Activated CD4-positive, alpha-beta T cell treated with anti-CD3 and anti-CD28 coated beads, Interleukin-2, amount 10 ng/mL, durations not matched to agents 7 days and 5 days (primary cell): ENCODE results near the gene SHB. TPM values are rescaled to one million over a fixed set of nuclear protein-coding genes. Genes with fewer than 3 reads are reported as not detected.
A peak's percentile ranks its signal among the peaks of the same experiment; 100 is the strongest.

Experiments used
- CTCF ChIA-PET: fragments of 350-600 bp; sonication (Branson Sonifier 250); formaldehyde crosslinking; loops from one replicate; lab custom pipeline; 2021; ENCODE audit warnings: antibody characterized with exemption; lab: Charles Lee
- POLR2A ChIA-PET: fragments of 350-600 bp; sonication (Branson Sonifier 250); formaldehyde crosslinking; loops from one replicate; lab custom pipeline; 2021; ENCODE audit warnings: antibody characterized with exemption; lab: Charles Lee
- DNase-seq: peaks from one replicate; pipeline ENCODE4 v3.0.0-alpha.2; 2020
- H3K27ac Mint-ChIP-seq: one replicate; pipeline ENCODE4 v1.8.0; 2021; ENCODE audit warnings: mild to moderate bottlenecking, moderate library complexity, mixed read lengths
- H3K27me3 Mint-ChIP-seq: one replicate; pipeline ENCODE4 v1.8.0; 2021; ENCODE audit warnings: mixed read lengths
- H3K36me3 Mint-ChIP-seq: one replicate; pipeline ENCODE4 v1.8.0; 2021; ENCODE audit warnings: low read depth, mixed read lengths
- H3K4me1 Mint-ChIP-seq: one replicate; pipeline ENCODE4 v1.8.0; 2021; ENCODE audit warnings: mixed read lengths
- H3K4me3 Mint-ChIP-seq: one replicate; pipeline ENCODE4 v1.8.0; 2021; ENCODE audit warnings: mild to moderate bottlenecking, moderate library complexity, mixed read lengths
- H3K9me3 Mint-ChIP-seq: one replicate; pipeline ENCODE4 v1.8.0; 2021; ENCODE audit warnings: mixed read lengths
- total RNA-seq, 2 experiments: library from RNA; stranded (reverse); gene quantifications; one replicate each; pipeline ENCODE4 v1.2.3, GENCODE V29; 2021

Gene SHB
- total RNA-seq, 2 experiments from 2014 or later, result not detected

- no peak for DNase-seq
- Mint-ChIP-seq H3K27me3 (peaks cover 13% of the 10 kb centered on the region), H3K9me3 (no peaks in the 10 kb centered on the region), H3K27ac (no peak overlapping the region), H3K36me3 (no peaks in the 10 kb centered on the region), H3K4me3 (no peak overlapping the region), H3K4me1 (no peaks in the 10 kb centered on the region)
- CTCF ChIA-PET, result no interaction called here
- POLR2A ChIA-PET, result no interaction called here
Observed at GRCh38 chr9:38082446-38083287, 13.6 kb upstream of the SHB start.

GRCh38 chr9:38081356-38082108 is 12.5 kb upstream of the SHB start:
- Mint-ChIP-seq H3K27ac (no peak overlapping the region), H3K9me3 (no peaks in the 10 kb centered on the region), H3K36me3 (no peaks in the 10 kb centered on the region), H3K4me3 (no peak overlapping the region), H3K27me3 (peaks cover 17% of the 10 kb centered on the region), H3K4me1 (no peaks in the 10 kb centered on the region)
- DNase-seq, result no peak
- ChIA-PET CTCF (no interaction called here), POLR2A (no interaction called here)

GRCh38 chr9:38079461-38080031 is 10.5 kb upstream of the SHB start:
- no peak overlapping the region for H3K4me3 Mint-ChIP-seq
- no peaks in the 10 kb centered on the region for H3K36me3 Mint-ChIP-seq
- POLR2A ChIA-PET, result no interaction called here
- no peaks in the 10 kb centered on the region for H3K9me3 Mint-ChIP-seq
- H3K27me3 Mint-ChIP-seq, result peaks cover 12% of the 10 kb centered on the region
- no peaks in the 10 kb centered on the region for H3K4me1 Mint-ChIP-seq
- DNase-seq, result no peak
- no peak overlapping the region for H3K27ac Mint-ChIP-seq
- CTCF ChIA-PET, result no interaction called here

GRCh38 chr9:38075272-38075671 is 6.2 kb upstream of the SHB start:
- H3K36me3 Mint-ChIP-seq, result no peaks in the 10 kb centered on the region
- CTCF ChIA-PET, result interaction anchor here (1.2 kb wide), 1 partner anchor 15 kb away, joined by 5 read pairs; no protein-coding TSS in a partner anchor

GRCh38 chr9:38074441-38074961 is 5.5 kb upstream of the SHB start:
- Mint-ChIP-seq H3K4me3 (no peak overlapping the region), H3K4me1 (peaks cover 5% of the 10 kb centered on the region), H3K27ac (no peak overlapping the region), H3K36me3 (no peaks in the 10 kb centered on the region), H3K9me3 (no peaks in the 10 kb centered on the region), H3K27me3 (peaks cover 27% of the 10 kb centered on the region)
- DNase-seq, result no peak
- CTCF ChIA-PET, result no interaction called here
- POLR2A ChIA-PET, result no interaction called here

More at GRCh38 chr9:38075272-38075671, 6.2 kb upstream of the SHB start:
- H3K4me3 Mint-ChIP-seq, result no peak overlapping the region
- no peak for DNase-seq
- H3K27ac Mint-ChIP-seq, result no peak overlapping the region
- peaks cover 2% of the 10 kb centered on the region for H3K4me1 Mint-ChIP-seq
- H3K9me3 Mint-ChIP-seq, result no peaks in the 10 kb centered on the region
- peaks cover 24% of the 10 kb centered on the region for H3K27me3 Mint-ChIP-seq
- POLR2A ChIA-PET, result no interaction called here

- H3K4me3 Mint-ChIP-seq, result no peak overlapping the region
- ChIA-PET CTCF (no interaction called here), POLR2A (no interaction called here)
- no peak for DNase-seq
- no peaks in the 10 kb centered on the region for H3K36me3 Mint-ChIP-seq
- H3K4me1 Mint-ChIP-seq, result peaks cover 5% of the 10 kb centered on the region
- H3K27me3 Mint-ChIP-seq, result peaks cover 24% of the 10 kb centered on the region
- H3K27ac Mint-ChIP-seq, result no peak overlapping the region
- no peaks in the 10 kb centered on the region for H3K9me3 Mint-ChIP-seq
Observed at GRCh38 chr9:38073882-38074281, 4.9 kb upstream of the SHB start.

GRCh38 chr9:38071470-38072134 is 2.6 kb upstream of the SHB start:
- ChIA-PET CTCF (interaction anchor here (0.6 to 0.7 kb wide), 2 partner anchors 16 to 612 kb away, joined by 3 to 4 read pairs; no protein-coding TSS in a partner anchor), POLR2A (no interaction called here)
- Mint-ChIP-seq H3K9me3 (no peaks in the 10 kb centered on the region), H3K27ac (no peak overlapping the region), H3K36me3 (no peaks in the 10 kb centered on the region), H3K27me3 (peaks cover 30% of the 10 kb centered on the region), H3K4me1 (peaks cover 15% of the 10 kb centered on the region), H3K4me3 (no peak overlapping the region)
- DNase-seq, result no peak

GRCh38 chr9:38067859-38068681 is 957 bp downstream of the SHB start:
- peaks cover 15% of the 10 kb centered on the region for H3K4me1 Mint-ChIP-seq
- peak overlapping the region; percentile 39 for H3K4me3 Mint-ChIP-seq
- H3K27me3 Mint-ChIP-seq, result peaks cover 44% of the 10 kb centered on the region
- CTCF ChIA-PET, result interaction anchor here (0.9 to 1.3 kb wide), 3 partner anchors 7 to 163 kb away, joined by 3 to 4 read pairs (median 3); no protein-coding TSS in a partner anchor
- no peaks in the 10 kb centered on the region for H3K36me3 Mint-ChIP-seq
- DNase-seq, result no peak
- no peak overlapping the region for H3K27ac Mint-ChIP-seq
- H3K9me3 Mint-ChIP-seq, result no peaks in the 10 kb centered on the region
- POLR2A ChIA-PET, result no interaction called here

GRCh38 chr9:38066914-38067858 is 1.8 kb downstream of the SHB start:
- no peak for DNase-seq
- peaks cover 15% of the 10 kb centered on the region for H3K4me1 Mint-ChIP-seq
- H3K27me3 Mint-ChIP-seq, result peaks cover 41% of the 10 kb centered on the region
- H3K27ac Mint-ChIP-seq, result peak overlapping the region; percentile 67
- CTCF ChIA-PET, result no interaction called here
- no peaks in the 10 kb centered on the region for H3K36me3 Mint-ChIP-seq
- no peaks in the 10 kb centered on the region for H3K9me3 Mint-ChIP-seq
- POLR2A ChIA-PET, result no interaction called here
- peak overlapping the region; percentile 66 for H3K4me3 Mint-ChIP-seq

GRCh38 chr9:38066197-38066913 is 2.7 kb downstream of the SHB start:
- Mint-ChIP-seq H3K4me1 (peaks cover 15% of the 10 kb centered on the region), H3K27ac (peak overlapping the region; percentile 67), H3K27me3 (peaks cover 40% of the 10 kb centered on the region), H3K4me3 (no peak overlapping the region), H3K36me3 (no peaks in the 10 kb centered on the region), H3K9me3 (no peaks in the 10 kb centered on the region)
- ChIA-PET POLR2A (no interaction called here), CTCF (no interaction called here)
- DNase-seq, result no peak
